HG02938 (cell line): ENCODE measurements around the gene CDH12.
"Not testable (repeated sequence)": the region's sequence is repeated elsewhere in the genome, so short reads cannot be mapped to it uniquely, and the experiment has no call there.

Experiments
- ATAC-seq: cut with Tn5 transposase; IDR thresholded peaks from one replicate; pipeline ENCODE4 v1.9.1; 2021; ENCODE audit warnings: mild to moderate bottlenecking, moderate library complexity; ENCODE audit not compliant: unreplicated experiment

CDH12 gene

DNA sequence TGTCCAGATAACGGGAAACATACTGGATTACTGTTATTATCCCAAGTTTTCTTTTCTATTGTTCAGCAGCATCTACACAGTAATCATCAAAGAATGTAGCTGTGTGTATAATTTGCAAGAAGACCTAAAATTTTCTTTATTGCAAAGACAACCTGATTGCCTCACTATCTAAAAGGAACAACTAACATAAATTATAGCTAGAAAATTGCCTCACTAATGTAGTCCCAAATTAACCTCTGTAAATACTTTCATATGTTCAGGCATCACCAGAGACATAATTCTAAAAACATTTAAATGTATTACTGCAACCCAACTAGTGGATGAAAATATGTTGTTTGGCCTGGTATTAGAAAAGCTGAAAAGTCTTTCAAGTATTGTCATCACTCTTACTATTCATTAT is 275.4 kb downstream of the CDH12 start:
- no peak for ATAC-seq

- no peak for ATAC-seq
These were observed 276.1 kb downstream of the CDH12 start for GRCh38 chr5:22577006-22577405.

DNA sequence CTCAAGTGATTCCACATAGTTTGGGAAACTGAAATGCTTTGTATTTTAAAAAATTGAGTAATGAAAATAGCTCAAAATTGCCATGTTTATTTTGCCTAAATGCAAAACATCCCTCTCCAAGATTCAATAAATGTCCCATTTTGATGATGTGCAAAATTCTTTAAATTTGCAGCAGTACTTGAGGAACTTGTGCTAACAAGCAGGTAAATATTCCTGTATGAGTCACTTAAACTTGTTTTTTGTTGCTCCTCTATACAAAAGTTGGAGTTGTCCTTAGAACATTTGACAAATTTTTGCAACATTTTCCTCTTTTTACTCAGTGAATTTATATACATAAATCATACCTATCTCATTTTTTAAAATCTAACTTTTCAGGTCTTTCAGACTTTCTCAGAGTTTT is 280.2 kb downstream of the CDH12 start:
- ATAC-seq: no peak

- no peak for ATAC-seq
These were observed 285.2 kb downstream of the CDH12 start for GRCh38 chr5:22567983-22568382.

GRCh38 chr5:22560147-22560546 is 293.0 kb downstream of the CDH12 start:
- ATAC-seq: no peak

DNA sequence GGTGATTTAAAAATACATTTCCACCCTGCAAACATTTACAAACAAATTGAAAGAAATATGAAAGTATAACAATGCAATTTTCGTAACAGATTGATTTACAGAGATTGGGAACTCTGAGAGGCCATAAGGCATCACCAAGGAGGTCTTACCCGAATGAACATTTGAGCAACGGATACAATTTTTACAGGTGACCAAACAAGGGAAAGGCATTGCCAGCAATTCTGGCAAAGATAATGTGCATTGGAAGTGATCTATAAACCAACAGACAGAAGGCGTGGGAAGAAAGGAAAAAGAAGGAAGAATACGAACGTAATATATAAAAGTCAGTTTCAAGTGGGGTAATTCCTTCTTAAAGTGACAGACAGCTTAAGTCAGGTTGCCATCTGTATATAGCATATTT is 295.9 kb downstream of the CDH12 start:
- no peak for ATAC-seq

DNA sequence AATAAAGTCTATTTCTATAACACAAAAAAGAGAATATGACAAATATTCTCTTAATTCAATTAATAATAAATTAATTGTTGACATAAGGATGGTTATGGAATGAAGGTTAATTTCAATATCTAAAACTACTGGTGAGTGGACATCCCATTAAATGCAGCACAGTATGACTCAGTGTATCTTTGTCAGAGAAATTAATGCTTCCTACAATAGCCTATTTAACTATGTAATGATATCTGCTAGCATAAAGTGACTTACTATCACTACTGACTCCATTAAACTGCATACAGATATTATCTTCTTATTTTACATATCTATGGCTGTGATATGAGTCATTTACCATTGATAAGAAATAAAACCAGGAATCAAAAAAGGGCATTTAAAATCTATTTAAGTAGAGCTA is 298.7 kb downstream of the CDH12 start:
- no peak for ATAC-seq

- ATAC-seq: no peak
These were observed 303.1 kb downstream of the CDH12 start for GRCh38 chr5:22549876-22550671.

- ATAC-seq: no peak
These were observed 310.8 kb downstream of the CDH12 start for GRCh38 chr5:22542340-22542739.

- no peak for ATAC-seq
These were observed 312.1 kb downstream of the CDH12 start for GRCh38 chr5:22541037-22541436.

GRCh38 chr5:22539762-22540161 is 313.4 kb downstream of the CDH12 start:
- ATAC-seq: no peak

DNA sequence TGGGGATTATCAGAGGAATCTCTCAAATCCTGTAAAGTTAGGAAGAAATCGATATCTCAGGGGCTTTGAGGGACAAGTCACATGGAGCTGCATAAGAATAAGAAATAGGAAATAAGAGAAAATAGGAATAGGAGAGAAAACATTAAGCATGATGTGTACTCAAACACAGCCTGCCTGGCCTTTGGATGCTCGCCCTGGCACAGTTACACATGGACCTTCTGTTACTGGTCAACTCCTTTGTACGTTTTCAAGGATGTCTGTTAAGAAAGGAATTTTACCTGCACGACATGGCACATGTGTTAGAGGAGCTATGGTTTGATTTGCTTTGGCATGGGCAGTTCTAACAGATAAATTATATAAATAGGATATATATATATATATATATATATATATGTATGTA is 321.2 kb downstream of the CDH12 start:
- no peak for ATAC-seq

GRCh38 chr5:22521521-22521920 is 331.6 kb downstream of the CDH12 start:
- no peak for ATAC-seq

DNA sequence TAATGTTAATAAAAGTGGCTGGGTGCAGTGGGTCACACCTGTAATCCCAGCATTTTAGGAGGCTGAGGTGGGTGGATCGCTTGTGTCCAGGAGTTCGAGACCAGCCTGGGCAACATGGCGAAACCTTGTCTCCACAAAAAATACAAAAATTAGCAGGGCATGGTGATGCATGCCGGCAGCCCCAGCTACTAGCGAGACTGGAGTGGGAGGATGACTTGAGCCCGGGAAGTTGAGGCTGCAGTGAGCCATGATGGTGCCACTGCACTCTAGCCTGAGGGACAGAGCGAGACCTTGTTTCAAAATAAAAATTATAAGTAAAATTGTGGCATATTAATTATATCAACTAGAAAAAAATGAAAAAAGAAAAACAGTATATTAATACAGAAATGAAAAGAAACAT is 336.6 kb downstream of the CDH12 start:
- not testable (repeated sequence) for ATAC-seq

DNA sequence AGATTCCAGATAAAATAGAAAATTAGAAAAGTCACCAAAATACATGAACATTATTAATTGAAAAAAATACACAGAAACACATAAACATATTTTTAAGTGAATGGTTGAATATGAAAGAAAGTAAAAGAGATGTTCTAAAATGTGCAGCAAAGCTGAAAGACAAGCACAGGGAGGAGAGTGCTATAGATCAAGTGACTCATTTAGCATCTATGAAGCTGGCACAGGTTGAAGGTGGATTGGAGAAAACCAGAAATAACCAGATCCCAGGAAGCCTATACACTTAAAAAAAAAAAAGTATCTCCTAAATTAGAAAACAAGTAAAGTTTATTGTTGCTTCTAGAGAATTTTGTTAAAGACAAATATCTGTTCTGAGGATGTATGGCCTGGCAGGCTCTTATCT is 338.9 kb downstream of the CDH12 start:
- ATAC-seq: no peak

- ATAC-seq: no peak
These were observed 347.3 kb downstream of the CDH12 start for GRCh38 chr5:22505891-22506290.

GRCh38 chr5:22504411-22504810 is 348.7 kb downstream of the CDH12 start:
- no peak for ATAC-seq

DNA sequence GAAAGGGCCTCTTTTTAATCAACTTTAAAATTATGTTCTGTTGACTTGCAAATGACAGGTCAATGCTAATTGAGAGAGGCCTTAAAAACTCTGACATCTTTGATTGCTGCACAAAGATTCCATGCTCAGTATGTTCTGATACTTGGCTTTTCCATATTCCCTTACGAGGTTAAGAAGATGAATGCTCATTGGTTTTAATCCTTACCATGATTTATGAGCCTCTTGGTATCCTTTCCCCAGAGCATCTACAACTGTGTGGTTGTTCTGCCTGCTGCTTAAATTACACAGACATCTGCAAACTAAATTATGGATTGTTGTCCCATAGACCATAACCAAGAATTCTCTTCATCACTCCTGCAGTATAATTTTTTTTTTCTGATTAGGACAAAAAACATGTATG is 352.6 kb downstream of the CDH12 start:
- ATAC-seq: no peak

DNA sequence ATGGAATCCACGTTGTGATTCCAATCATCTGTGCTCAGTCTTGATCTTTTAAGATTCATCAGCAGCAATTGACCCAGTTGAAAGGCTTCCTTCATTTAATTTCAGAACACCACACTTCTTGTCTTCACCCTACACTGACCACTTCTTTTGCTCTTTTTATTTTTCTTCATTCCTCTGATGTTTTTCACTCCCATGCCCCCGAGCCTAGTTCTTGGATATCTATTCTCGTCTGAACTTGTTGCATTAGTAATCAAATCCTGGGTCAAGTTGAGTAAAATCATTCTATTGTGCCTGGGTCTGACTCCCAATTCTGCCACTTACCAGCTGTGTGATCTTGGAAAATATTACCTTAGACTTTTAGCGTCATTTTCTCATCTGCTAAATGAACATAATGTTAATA is 356.5 kb downstream of the CDH12 start:
- no peak for ATAC-seq

GRCh38 chr5:22495016-22495720 is 358.0 kb downstream of the CDH12 start:
- ATAC-seq: no peak

GRCh38 chr5:22488427-22488826 is 364.7 kb downstream of the CDH12 start:
- ATAC-seq: no peak

- ATAC-seq: no peak
These were observed 372.8 kb downstream of the CDH12 start for GRCh38 chr5:22480305-22480704.
